Panc1 (cell line): Measurements from ENCODE around the gene TMEM151B. TPM values are rescaled to one million over a fixed set of nuclear protein-coding genes. Genes with fewer than 3 reads are reported as not detected.
A peak's percentile ranks its signal among the peaks of the same experiment; 100 is the strongest.

Source experiments
- ATAC-seq: fragments of 200-7000 bp; cut with Tn5 transposase; 2 replicates; pipeline ENCODE4 v1.9.1; 2020; ENCODE audit warnings: mild to moderate bottlenecking, moderate library complexity
- BruUV-seq: library from RNA; stranded (reverse); fragments of 400-500 nt; replicated peaks from 2 replicates; lab custom pipeline; 2021; lab: Mats Ljungman, UMichigan
- CTCF ChIA-PET: fragments of 300-600 bp; sonication (Branson Sonifier 250); formaldehyde crosslinking; loops from one replicate; lab custom pipeline; 2022; ENCODE audit warnings: antibody characterized with exemption; lab: Charles Lee
- POLR2A ChIA-PET: fragments of 300-600 bp; sonication (Branson Sonifier 250); formaldehyde crosslinking; loops from one replicate; lab custom pipeline; 2022; ENCODE audit warnings: antibody characterized with exemption; lab: Charles Lee
- DNase-seq: peaks from one replicate; pipeline ENCODE4 v3.0.0-alpha.2; 2010; ENCODE audit warnings: low read depth, low spot score
- H3K27ac ChIP-seq: 2 replicates; pipeline ENCODE4 v1.5.1; 2011; ENCODE audit warnings: mild to moderate bottlenecking, low read length, inconsistent platforms
- H3K27me3 ChIP-seq: fragments of 200-500 bp; sonication (Bioruptor generic); 2 replicates; pipeline ENCODE4 v1.6.0; 2014; ENCODE audit warnings: low read length, inconsistent platforms; ENCODE audit not compliant: control insufficient read depth, insufficient read depth
- H3K36me3 ChIP-seq: fragments of 200-500 bp; sonication (Bioruptor generic); 2 replicates; pipeline ENCODE4 v1.5.1; 2014; ENCODE audit warnings: inconsistent platforms, mild to moderate bottlenecking, low read length, moderate library complexity; ENCODE audit not compliant: control insufficient read depth, insufficient read depth
- H3K4me1 ChIP-seq: 2 replicates; pipeline ENCODE4 v1.5.1; 2011; ENCODE audit warnings: inconsistent platforms, mild to moderate bottlenecking, low read length, moderate library complexity; ENCODE audit not compliant: control insufficient read depth, insufficient read depth
- H3K4me3 ChIP-seq, 2 experiments: 2 replicates each; pipeline ENCODE4 v1.5.1; 2011 to 2012; ENCODE audit warnings: low read depth in 2 of 2, low read length in 2 of 2, mild to moderate bottlenecking in 2 of 2, inconsistent platforms in 1 of 2, moderate library complexity in 1 of 2
- H3K9me3 ChIP-seq: fragments of 200-500 bp; sonication (Bioruptor generic); 2 replicates; pipeline ENCODE4 v1.5.1; 2014; ENCODE audit warnings: low read depth, mild to moderate bottlenecking, inconsistent platforms, low read length, moderate library complexity; ENCODE audit not compliant: control insufficient read depth, insufficient read depth
- POLR2AphosphoS5 ChIP-seq: IDR thresholded peaks from 2 replicates; pipeline ENCODE4 v1.6.1; 2012; ENCODE audit warnings: mild to moderate bottlenecking, low read depth, low read length, moderate library complexity
- SIN3A ChIP-seq: IDR thresholded peaks from 2 replicates; pipeline ENCODE4 v1.6.1; 2012; ENCODE audit warnings: low read depth, mild to moderate bottlenecking, low read length, moderate library complexity, borderline replicate concordance; ENCODE audit not compliant: insufficient read depth
- TCF7L2 ChIP-seq: IDR thresholded peaks from 2 replicates; pipeline ENCODE4 v1.6.1; 2011; ENCODE audit warnings: mild to moderate bottlenecking, low read depth, low read length, inconsistent platforms
- in situ Hi-C: cut with HindIII; loops from 2 replicates; pipeline ENCODE4 v1.10.0; 2016; ENCODE audit warnings: low sequenced_read_pairs, low pct_unique_long_range_greater_than_20kb
- intact Hi-C: fragments of 100-400 bp; cut with micrococcal nuclease; formaldehyde crosslinking; loops from one replicate; pipeline ENCODE4 v1.10.0; 2022; ENCODE audit not compliant: unreplicated experiment
- total RNA-seq: library from RNA; stranded (reverse); gene quantifications from one replicate; pipeline ENCODE4 v1.2.1, GENCODE V29; 2021; ENCODE audit not compliant: unreplicated experiment
- TF ChIP-seq, protein P1 (sequence below): fragments of 450-650 bp; IDR thresholded peaks from 2 replicates; pipeline ENCODE4 v1.5.1; 2017; ENCODE audit warnings: mild to moderate bottlenecking
- TF ChIP-seq, protein P2 (sequence below), 2 experiments: IDR thresholded peaks; 2 replicates each; pipeline ENCODE4 v1.6.1; 2011 to 2012; ENCODE audit warnings: low read depth in 2 of 2, control low read depth in 1 of 2, low read length in 1 of 2, mild to moderate bottlenecking in 1 of 2, moderate library complexity in 1 of 2; ENCODE audit not compliant: insufficient read depth in 1 of 2

The TMEM151B gene
- total RNA-seq, 1 experiment from 2014 or later: 0.18 TPM

DNA sequence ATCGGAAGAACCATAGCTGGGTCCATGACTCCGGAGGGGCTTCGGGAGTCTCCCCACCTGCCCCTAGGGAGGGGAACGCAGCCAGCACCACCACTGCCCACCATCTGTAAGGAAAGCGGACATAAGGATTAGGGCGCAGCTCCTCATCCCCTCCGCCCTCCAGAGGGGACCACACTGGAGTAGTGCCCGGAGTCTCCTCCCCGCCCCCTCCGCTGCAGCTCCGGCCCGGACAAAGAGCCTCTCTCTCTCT, 13.6 kb upstream of the TMEM151B start:
- H3K36me3 ChIP-seq: peaks cover 22% of the 10 kb centered on the region
- POLR2A ChIA-PET: interaction anchor here (0.5 to 0.8 kb wide), 4 partner anchors 9 to 752 kb away, joined by 3 to 13 read pairs (median 5); no protein-coding TSS in a partner anchor
- TF ChIP-seq, protein P1, sequence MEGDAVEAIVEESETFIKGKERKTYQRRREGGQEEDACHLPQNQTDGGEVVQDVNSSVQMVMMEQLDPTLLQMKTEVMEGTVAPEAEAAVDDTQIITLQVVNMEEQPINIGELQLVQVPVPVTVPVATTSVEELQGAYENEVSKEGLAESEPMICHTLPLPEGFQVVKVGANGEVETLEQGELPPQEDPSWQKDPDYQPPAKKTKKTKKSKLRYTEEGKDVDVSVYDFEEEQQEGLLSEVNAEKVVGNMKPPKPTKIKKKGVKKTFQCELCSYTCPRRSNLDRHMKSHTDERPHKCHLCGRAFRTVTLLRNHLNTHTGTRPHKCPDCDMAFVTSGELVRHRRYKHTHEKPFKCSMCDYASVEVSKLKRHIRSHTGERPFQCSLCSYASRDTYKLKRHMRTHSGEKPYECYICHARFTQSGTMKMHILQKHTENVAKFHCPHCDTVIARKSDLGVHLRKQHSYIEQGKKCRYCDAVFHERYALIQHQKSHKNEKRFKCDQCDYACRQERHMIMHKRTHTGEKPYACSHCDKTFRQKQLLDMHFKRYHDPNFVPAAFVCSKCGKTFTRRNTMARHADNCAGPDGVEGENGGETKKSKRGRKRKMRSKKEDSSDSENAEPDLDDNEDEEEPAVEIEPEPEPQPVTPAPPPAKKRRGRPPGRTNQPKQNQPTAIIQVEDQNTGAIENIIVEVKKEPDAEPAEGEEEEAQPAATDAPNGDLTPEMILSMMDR: no peak
- TF ChIP-seq TCF7L2: 0 out of 2 replicates have a peak, but pooled peaks have one; percentile 3
- H3K9me3 ChIP-seq: no peaks in the 10 kb centered on the region
- peak overlapping the region; percentile 83 for H3K27ac ChIP-seq
- peaks cover 41% of the 10 kb centered on the region for H3K4me1 ChIP-seq
- H3K27me3 ChIP-seq: no peaks in the 10 kb centered on the region
- ATAC-seq (no peak), DNase-seq (no peak)
- no TSS peak for BruUV-seq
- CTCF ChIA-PET: interaction anchor here (0.7 to 1.3 kb wide), 2 partner anchors 32 to 84 kb away, joined by 4 to 5 read pairs; no protein-coding TSS in a partner anchor
- in situ Hi-C loops: no loop called here
- peak overlapping the region; percentile 87 to 95 for H3K4me3 ChIP-seq
- intact Hi-C loops: loop anchor here (10.0 kb wide), 1 partner anchor 162 kb away; no protein-coding TSS in a partner anchor

GRCh38 chr6:44257025-44257752, 13.1 kb upstream of the TMEM151B start, which contains the start of gene SLC35B2:
Gene SLC35B2 (minus strand): TSS chr6:44257528. CDS start chr6:44257410, 118 bp downstream.
- Histone ChIP-seq H3K4me3 (peak within 1 kb of the TSS; percentile 87 to 95), H3K27ac (peak within 1 kb of the TSS; percentile 83), H3K4me1 (peaks cover 42% of the 10 kb centered on the region), H3K9me3 (no peaks in the 10 kb centered on the region), H3K27me3 (no peaks in the 10 kb centered on the region), H3K36me3 (peaks cover 17% of the 10 kb centered on the region)
- TF ChIP-seq, protein P1: peak; percentile 98
- TF ChIP-seq, protein P2, sequence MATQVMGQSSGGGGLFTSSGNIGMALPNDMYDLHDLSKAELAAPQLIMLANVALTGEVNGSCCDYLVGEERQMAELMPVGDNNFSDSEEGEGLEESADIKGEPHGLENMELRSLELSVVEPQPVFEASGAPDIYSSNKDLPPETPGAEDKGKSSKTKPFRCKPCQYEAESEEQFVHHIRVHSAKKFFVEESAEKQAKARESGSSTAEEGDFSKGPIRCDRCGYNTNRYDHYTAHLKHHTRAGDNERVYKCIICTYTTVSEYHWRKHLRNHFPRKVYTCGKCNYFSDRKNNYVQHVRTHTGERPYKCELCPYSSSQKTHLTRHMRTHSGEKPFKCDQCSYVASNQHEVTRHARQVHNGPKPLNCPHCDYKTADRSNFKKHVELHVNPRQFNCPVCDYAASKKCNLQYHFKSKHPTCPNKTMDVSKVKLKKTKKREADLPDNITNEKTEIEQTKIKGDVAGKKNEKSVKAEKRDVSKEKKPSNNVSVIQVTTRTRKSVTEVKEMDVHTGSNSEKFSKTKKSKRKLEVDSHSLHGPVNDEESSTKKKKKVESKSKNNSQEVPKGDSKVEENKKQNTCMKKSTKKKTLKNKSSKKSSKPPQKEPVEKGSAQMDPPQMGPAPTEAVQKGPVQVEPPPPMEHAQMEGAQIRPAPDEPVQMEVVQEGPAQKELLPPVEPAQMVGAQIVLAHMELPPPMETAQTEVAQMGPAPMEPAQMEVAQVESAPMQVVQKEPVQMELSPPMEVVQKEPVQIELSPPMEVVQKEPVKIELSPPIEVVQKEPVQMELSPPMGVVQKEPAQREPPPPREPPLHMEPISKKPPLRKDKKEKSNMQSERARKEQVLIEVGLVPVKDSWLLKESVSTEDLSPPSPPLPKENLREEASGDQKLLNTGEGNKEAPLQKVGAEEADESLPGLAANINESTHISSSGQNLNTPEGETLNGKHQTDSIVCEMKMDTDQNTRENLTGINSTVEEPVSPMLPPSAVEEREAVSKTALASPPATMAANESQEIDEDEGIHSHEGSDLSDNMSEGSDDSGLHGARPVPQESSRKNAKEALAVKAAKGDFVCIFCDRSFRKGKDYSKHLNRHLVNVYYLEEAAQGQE (IDR thresholded peaks at IDR 0.05; ENCODE audit: insufficient read depth in 1 of 2, low read depth in 2 of 2, low read length in 1 of 2): no peak
- TF ChIP-seq TCF7L2 (0 out of 2 replicates have a peak, but pooled peaks have one; percentile 8), POLR2AphosphoS5 (peak; percentile 77), SIN3A (peak; percentile 97)
- no peak for DNase-seq
- no TSS peak for BruUV-seq
- ATAC-seq: peak; percentile 75
- in situ Hi-C loops: no loop called here
- POLR2A ChIA-PET: interaction anchor here (0.5 to 0.8 kb wide), 4 partner anchors 9 to 752 kb away, joined by 3 to 13 read pairs (median 5); no protein-coding TSS in a partner anchor
- intact Hi-C loops: loop anchor here (10.0 kb wide), 1 partner anchor 162 kb away; no protein-coding TSS in a partner anchor
- CTCF ChIA-PET: interaction anchor here (0.7 to 1.3 kb wide), 2 partner anchors 31 to 85 kb away, joined by 4 to 5 read pairs; no protein-coding TSS in a partner anchor
